HG03521 (cell line): ENCODE results near the gene KISS1.

Experiments used
- ATAC-seq: cut with Tn5 transposase; IDR thresholded peaks from one replicate; pipeline ENCODE4 v1.9.1; 2021; ENCODE audit warnings: mild to moderate bottlenecking, moderate library complexity; ENCODE audit not compliant: unreplicated experiment

KISS1 gene

DNA sequence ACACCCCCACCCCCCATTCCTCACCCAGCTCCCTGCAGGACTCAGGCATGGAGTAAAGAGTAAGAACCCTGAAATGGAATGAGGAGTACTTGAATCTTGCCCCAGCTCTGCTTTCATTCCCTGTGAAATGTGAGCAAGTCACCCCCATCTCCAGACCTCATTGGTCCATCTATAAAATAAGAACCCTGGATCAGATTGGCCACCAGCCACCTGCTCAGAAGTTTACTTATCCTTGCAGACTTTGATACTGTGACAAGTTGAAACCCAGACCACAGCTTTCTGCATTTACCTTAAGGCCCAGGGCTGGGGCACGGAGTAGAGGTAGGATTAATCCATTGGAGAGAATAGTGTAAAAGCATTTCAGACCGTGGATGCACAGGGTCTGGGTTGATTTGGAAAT is 2.2 kb downstream of the KISS1 start:
- no peak for ATAC-seq

DNA sequence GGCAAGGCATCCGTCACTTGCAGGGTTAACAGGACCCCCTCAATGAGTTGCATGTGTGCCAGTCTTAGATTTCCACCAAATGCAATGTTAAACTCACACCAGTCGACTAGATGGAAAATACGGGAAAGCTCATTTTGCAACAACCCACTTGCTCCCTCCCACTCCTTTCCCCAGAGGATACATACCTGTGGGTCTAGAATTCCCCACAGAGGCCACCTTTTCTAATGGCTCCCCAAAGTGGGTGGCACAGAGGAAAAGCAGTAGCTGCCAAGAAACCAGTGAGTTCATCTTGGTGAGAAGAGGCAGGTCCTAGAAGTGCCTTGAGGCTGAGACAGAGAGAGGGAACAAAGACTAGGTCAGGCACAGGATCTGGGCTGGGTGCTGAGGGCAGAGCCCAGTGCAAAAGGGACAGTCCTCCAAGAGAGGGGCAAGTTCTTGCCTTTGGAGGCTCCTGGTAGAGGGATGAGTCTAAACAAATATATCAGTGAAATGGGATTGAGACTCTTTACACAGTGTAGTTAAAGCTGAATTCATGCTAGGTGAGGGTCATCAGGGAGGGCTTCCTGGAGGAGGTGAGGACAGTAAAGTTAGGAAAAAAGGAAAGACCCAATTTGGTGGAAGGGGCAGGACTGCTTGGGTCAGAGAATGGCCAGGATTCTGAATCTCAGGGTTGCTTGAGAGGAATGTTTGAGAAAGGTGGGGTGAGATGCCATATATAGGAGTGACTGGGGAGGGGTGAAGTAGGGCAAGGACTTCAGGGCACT is 3.5 kb downstream of the KISS1 start:
- ATAC-seq: no peak

DNA sequence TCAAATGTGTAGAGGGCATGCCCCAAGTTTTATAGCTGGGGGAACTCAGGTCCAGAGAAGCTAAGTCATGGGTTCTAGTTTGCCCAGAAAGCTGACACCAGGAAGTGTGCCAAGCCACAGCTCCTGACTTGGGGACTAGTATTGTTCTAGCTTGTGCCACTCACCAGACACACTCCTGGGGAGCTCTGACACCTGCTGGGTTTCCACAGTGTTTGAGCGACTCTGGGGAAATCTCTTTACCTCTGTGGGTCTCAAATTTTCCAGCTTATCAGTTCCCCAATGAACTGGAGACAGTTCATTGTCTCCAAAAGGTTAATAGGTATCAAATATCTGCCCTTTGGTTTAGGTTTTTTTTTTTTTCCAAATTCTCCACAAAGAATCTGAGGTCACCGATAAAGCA is 4.2 kb downstream of the KISS1 start:
- ATAC-seq: no peak

DNA sequence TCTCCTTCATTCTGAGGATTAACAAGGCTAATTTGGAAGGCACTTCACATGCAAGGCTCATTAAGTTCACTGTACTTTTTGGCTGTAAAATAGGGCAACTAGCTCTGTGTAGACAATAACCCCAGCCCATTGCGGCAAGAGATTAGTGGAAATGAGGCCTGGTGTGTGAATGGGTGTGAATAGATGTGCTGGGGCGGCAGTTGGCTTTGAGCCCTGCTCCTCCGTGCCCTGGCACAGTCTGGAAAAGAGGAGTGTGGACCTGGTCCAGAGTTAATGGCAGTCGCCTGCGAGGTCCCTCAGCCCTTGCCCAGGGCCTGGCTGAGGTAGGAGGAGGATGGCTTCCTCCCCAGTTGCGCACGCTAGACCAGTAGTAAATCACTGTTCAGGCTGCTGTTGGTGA is 4.8 kb downstream of the KISS1 start:
- ATAC-seq: no peak

DNA sequence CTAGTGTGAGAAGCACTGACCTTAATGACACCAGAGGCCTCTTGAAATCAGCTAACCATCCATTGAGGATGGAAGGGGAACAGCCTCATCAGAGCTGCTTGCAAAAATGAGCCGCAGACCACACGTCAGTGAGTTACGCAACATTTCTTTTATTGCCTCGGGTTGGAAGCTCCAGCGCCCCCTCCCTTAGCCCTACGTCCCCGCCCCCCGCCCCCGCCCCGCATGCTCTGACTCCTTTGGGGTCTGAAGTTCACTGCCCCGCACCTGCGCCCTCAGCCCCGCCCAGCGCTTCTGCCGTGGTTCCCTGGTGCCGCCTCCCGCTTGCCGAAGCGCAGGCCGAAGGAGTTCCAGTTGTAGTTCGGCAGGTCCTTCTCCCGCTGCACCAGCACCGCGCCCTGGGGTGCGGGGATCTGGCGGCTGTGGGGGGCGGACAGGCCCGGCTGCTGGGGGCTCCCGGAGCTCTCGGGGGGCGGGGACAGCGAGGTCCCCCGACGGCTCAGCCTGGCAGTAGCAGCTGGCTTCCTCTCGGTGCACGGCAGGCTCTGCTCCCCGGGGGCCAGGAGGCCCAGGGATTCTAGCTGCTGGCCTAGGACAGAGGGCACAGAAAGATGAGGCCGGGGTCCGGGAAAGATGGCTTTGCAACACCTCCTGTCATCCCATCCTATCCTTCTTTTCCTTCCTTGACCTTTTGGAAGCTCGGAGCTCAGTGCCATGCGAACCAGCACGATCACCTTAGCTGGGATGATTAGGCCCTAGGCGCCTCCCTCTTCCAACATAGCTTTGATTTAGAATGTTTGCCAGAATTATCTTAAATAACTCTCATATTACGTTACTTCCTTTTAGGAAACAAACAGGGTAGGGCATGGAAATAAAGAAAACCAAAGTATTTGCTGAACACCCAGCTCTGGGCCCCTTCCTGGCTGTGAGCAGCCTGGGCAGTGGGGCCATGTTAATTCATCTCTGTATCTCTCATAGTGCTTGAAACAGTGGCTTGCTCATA is 5.8 kb downstream of the KISS1 start:
- no peak for ATAC-seq

DNA sequence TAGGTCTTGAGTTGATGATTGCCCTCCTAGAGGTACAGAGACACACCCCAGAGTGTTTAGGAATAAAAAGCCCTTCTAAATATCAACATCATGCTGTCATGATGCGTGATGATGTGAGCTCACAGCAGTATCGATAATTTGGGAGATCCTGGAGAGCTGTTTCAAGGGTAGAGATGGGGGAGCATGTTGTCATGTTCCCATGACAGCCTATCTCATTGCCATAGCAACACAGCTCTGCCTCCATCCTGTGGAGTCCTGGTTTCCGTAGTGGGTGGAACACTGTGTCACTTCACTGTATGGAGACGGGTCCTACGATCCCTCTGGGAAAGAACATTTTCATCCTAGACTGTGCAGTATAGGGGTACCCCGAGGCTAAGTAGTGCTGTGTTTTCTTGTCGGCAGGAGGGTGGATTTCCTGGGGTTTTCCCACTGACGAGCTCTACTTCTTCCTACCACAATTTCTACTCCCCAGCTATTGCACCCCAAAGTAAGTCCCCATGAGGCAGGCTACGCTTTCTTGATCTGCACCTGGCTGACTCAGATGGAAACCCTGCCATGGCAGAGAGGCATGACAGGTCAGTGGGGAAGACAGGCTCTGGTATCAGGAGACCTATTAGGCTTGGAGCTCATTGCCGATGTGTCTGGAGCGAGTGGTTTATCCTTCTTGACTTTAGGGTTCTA is 7.2 kb downstream of the KISS1 start:
- no peak for ATAC-seq

DNA sequence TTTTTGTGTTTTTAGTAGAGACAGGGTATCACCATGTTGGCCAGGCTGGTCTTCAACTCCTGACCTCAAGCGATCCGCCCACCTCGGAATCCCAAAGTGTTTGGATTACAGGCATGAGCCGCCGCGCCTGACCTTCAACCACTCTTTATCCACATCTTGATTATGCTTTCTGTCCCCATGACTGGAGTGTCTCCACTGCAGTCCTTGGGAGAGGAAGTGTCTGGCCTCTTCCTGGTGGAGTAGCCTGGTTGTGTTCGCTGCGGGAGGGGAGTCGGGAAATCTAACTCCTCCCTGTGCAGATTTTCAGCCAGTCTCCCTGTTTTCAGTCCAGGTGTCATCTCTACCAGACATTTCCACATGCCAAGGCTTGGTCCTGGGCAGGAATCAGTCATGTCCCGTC is 9.7 kb downstream of the KISS1 start:
- no peak for ATAC-seq

DNA sequence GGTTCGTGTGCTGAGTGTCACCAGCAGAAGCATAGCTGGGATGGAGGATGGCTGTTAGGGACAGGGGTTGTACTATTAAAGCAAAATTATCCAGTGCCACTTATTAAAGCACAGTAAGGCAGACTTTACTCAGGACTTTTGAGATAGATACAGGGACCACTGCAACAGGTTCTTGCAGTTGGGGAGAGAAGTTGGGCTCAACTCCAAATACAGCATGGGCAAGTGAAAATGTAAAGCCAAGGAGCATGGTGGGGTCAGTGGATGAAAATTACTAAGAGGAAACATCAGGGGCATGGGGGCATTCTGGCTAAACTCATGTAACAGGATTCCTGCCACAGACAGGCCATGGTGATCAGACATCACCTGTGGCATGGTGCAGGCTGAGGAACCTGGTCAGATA is 15.2 kb downstream of the KISS1 start:
- no peak for ATAC-seq

DNA sequence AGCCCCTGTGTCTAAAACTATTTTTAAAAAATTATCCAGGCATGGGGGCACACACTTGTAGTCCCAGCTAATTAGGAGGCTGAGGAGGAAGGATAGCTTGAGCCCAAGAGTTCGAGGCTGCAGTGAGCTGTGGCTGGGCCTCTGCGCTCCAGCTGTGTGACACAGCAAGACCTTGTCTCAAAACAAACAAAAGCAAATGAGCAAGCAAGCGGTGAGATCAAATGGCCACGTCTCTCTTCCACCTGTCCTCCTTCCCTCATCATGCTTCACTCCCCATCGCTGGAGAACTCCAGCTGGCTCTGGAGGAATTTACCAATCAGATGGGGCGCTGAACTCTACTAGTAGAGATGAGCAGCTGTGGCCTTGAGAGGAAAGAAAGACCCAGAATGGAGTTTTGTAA is 16.2 kb downstream of the KISS1 start:
- ATAC-seq: no peak

DNA sequence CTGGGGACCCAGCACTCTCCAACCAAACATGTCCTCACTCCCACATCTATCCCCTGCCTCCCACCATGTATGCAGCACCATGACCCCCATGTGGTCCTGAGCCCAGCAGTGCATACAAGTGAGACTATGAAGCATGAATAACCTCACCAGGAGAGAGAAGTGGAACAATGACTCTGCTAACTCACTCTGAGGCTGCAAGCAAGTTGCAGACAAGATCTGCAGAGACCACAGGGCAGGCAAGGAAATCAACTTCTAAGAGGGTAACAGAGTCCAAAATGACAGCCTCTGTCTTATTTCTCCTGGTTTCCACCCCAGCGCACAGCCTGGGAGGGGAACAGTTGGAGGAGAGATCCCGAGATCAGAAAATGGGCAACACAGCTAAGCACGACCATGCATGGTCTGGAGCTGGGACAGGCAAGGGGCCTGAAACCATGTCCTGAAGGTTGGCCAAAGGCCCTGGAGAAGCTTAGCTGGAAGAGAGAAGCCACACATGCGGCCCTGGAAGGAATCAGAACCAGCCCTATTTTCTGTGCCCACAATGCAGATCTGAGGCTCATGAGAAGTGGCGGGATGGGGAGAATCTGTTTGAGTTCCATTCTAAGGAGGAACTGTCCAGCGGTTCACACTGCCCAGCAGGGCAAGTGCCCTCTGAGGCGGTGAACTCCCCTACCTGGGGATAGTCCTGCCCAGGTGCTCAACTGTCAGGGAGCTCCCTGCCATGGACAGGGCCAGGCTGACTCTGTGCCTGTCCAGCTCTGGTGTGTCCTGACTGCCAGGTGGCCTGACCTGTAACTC is 17.6 kb downstream of the KISS1 start:
- no peak for ATAC-seq

DNA sequence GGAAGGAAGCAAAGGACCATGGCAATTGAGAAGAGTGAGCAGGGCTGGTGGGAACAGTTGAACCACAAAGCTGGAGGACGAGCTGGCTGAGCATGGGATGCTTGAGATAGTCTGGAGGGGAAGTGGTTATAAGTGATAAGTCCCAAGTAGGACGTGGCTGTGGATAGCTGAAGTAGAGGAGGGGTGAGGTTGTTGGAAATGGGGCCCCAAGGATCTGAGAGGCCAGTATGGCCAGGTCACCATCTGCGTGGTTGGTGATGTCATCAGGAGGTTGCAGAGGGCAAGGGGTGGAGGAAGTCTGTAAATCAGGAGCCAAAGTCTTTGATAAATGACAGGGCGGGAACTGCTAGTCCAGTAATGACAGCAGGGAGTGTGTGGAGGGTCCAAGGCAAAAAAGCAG is 19.2 kb downstream of the KISS1 start:
- no peak for ATAC-seq

DNA sequence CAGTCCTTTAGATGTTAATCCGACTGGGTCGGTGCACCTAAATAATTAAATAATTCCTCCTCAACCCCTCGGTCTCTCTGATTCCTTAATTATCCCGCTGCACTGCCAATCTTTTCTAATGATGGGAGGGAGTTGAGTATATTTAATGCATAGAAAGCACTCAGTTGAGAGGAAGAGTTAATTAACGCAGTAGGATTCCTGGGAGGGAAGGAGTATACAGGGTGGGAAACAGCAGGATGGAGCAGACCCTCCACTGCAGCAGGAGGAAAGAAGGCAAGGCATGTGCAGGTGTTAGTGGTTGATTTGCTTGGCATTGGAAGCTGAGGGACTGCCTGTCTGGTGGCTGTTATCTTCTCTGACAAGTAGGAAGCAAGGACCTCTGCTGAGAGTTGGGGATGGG is 20.2 kb downstream of the KISS1 start:
- no peak for ATAC-seq

DNA sequence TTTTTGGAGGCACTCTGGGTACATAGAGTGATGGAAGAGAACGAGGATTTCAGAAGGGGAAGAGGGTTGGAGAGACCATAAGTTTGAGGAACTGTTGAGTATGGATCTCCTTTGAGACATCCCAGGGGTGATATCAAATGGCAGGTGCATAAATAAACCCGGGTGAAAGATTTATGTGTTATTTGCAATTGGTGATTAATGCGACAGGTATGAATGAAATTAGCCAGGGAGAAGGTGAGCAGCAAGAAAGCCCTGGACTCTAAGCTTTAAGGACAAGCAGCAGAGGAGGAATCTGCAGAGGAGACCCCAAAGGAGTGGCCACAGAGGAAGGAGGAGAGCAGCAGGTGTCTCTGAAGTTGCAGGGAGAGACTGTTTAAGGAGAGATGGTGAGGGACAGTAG is 21.3 kb downstream of the KISS1 start:
- ATAC-seq: no peak

DNA sequence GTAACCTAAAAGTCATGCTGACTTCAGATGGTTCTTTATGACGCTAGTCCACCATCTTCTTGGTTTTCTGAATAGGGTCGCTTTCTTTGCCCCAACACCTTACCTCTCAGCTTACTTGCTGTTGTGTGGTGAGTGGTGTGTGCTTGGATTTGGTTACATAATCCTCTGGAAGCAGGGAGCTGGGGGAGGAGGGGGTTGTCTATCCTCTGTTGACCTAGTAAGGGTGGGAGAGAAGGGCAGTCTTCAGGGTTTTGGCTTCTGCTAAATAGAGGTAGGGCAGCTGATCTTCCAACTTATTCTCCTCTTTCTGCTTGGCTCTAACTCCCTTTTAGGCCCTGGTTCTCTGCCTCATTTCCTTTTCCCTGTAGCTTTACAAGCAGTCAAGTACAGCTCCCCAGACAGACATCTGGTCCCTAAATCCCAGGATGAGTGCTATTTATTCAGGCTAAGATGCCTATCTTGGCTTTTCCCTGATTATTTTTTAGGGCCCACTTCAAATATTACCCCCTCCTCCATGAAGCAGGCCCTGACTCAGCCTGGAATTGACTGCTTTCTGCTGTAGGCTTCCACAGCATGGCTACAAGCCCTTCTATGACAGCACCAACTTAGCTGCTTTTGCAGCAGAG is 23.8 kb downstream of the KISS1 start:
- no peak for ATAC-seq

DNA sequence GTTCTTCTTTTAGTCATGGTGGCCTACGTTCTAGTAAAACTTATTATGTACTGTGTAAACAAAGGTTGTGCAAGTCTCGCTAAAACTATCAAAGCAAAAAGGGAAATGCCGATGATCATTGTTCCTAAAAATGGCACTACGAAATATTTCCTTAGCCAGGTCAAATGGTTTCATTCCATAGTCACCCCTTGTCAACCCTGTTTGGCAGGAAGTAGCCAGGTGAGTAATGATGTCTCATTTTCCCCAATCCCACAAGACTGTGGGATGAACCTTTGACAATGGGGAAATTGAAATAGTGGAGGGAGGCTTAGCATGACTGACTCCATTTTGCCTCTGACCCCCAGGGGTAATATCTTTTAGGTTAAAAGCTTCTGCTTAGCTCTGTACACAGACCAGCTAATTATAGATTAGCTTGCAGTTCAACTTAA is 24.5 kb downstream of the KISS1 start:
- ATAC-seq: no peak

DNA sequence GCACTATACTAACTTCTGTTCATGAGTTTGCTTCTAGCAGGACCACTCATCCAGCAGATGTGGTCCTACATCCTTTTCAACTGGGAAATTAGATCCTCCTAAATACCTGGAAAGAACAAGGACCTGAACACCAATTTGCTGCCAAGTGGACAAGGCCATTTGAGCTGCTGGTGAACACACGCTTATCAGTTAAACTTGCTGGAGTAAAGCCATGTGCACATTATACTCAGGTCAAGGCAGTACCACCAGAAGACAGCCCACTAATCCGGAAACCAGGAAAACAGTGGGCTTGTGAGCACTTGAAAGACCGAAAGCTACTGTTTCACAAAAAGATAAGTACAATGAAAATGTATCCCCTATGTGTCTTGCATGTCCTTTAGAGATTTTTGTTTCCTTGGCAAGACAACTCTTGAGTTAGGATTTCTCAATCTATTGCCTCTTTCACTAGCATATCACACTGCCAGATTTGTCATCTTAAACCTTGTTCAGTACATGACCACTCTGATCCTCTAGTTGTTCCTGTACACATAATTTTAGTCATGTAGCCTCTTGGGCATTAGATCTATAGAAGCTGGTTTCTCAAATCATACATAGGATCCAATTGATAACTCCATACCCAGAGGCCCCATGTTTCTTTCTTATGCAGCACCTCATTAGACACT is 25.7 kb downstream of the KISS1 start:
- no peak for ATAC-seq

DNA sequence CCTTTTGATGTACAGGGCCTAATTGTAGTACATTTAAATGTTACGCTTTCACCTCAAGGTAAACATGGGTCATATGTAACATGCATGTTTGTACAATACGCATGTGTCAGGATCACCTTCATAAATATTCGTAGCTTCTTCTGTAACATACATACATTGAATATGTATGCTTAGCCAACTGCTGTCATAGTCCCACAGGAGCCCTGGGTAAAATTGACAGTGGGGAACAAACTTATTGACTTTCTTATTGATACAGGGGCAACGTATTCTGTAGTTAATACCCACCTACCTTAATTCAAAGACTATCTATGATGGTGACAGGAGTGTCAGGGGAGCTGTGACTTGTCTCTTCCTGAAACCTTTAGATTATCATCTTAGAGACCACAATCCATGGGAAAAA is 26.4 kb downstream of the KISS1 start:
- no peak for ATAC-seq

DNA sequence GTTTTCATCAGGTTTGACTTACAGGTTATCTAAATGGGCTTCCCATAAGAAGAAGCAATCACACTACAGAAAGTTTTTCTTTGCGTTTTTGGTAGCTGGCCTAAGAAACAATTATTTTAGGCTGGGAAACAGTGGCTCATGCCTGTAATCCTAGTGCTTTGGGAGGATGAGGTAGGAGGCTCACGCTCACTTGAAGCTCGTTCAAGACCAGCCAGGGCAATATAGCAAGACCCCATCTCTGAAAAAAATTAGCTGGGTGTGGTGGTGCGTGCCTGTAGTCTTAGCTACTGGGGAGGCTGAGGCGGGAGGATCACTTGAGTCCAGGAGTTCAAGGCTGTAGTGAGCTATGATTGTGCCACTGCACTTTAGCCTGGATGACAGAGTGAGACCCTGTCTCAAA is 28.6 kb downstream of the KISS1 start:
- ATAC-seq: no peak

DNA sequence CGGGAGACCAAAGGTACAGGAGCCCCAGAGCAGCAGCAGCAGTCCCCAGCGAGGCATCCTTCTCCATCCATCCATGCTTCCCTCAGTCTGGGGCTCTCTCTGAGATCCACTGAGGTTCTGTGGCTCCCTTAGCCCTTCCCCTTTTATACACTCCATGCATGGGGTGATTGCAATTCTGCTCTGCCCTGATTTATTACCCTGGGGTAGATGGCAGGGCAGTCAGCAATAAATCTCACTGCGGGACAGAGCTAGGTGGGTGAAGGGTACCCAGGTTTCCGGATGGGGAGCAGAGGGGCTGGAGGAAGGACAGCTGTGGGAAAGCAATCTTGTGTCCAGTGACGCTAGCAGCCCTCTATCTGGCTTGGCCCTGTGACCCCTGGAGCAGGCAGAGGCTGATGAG is 30.1 kb downstream of the KISS1 start, which contains the start of gene REN:
Gene REN (minus strand): TSS at position 119 of the 400 bp plus-strand sequence. CDS start 44 bp downstream, at position 75.
- no peak for ATAC-seq
